ENCODE results near the gene HMCN1.

- no peak for TF ChIP-seq CTCF (IDR thresholded peaks at IDR 0.05; ENCODE audit: low read length)
- no peak for TF ChIP-seq EZH2 (IDR thresholded peaks at IDR 0.05; ENCODE audit: borderline replicate concordance, low read length)
Observed at GRCh38 chr1:185896863-185897262, 162.7 kb downstream of the HMCN1 start.
